ENCODE measurements around the gene CEP72.
A peak's percentile ranks its signal among the peaks of the same experiment; 100 is the strongest.

Gene CEP72

DNA sequence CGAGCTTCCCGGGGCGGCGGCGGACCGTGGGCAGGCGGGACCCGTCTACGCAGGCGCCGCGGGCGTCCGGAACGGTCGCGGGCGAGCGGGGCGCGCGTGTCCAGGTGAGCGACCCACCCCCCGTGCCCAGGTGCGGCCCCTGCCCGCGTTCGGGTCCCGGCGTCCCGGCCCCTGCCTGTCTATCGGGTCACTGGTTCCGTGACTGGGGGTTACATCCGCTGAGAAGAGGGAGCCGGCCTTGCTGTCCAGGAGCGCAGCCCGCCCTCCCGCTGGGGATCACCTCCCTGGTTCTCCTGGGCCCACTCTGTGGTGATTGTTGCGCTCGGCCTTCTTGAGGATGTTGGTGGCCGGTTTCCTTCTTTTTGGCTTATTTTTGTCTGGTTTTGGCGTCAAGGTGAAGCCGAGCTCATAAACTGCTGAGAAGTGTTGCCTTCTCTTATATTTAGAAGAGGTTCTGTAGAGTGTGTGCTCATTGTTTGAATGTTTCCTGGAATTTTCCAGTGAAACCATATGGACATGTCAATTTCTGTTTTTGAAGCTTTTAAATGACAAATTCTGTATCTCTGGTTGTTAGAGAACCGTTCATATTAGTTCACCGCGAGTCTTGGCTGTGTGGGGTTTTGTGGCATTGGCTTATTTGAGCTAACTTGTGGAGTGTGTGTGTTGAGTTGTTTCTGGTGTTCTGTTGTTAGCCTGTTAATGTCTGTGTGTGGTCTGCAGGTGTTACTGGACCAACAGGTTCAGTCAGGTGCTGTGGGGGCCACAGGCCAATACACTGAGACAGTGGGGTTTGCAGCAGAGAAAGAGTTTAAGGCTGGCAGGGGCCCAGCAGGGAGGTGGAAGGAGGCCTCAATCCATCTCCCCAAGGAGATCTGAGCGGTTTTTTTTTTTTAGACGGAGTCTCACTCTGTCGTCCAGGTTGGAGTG lies 621 bp downstream of the CEP72 start:
- TF ChIP-seq, protein P1, sequence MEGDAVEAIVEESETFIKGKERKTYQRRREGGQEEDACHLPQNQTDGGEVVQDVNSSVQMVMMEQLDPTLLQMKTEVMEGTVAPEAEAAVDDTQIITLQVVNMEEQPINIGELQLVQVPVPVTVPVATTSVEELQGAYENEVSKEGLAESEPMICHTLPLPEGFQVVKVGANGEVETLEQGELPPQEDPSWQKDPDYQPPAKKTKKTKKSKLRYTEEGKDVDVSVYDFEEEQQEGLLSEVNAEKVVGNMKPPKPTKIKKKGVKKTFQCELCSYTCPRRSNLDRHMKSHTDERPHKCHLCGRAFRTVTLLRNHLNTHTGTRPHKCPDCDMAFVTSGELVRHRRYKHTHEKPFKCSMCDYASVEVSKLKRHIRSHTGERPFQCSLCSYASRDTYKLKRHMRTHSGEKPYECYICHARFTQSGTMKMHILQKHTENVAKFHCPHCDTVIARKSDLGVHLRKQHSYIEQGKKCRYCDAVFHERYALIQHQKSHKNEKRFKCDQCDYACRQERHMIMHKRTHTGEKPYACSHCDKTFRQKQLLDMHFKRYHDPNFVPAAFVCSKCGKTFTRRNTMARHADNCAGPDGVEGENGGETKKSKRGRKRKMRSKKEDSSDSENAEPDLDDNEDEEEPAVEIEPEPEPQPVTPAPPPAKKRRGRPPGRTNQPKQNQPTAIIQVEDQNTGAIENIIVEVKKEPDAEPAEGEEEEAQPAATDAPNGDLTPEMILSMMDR (IDR thresholded peaks at IDR 0.05; ENCODE audit: low read length), result no peak
- no peak for TF ChIP-seq EZH2 (IDR thresholded peaks at IDR 0.05; ENCODE audit: borderline replicate concordance, low read length)
- Histone ChIP-seq H4K20me1 (ENCODE audit: insufficient read depth, low read length) (no peaks in the 10 kb centered on the region), H3K27me3 (ENCODE audit: insufficient read depth, low read length) (no peaks in the 10 kb centered on the region), H3K9me3 (ENCODE audit: low read length) (peaks cover 7% of the 10 kb centered on the region; the same call in 1 of the 2 replicates), H3K79me2 (ENCODE audit: insufficient read depth, low read length) (peaks cover 41% of the 10 kb centered on the region), H3K9me2 (ENCODE audit: low read depth, low read length) (no peaks in the 10 kb centered on the region), H3K4me3 (ENCODE audit: low read depth, low read length, poor library complexity, severe bottlenecking) (peak overlapping the region; percentile 81), H3K9ac (ENCODE audit: low read length) (peak overlapping the region; percentile 79), H3K4me2 (ENCODE audit: low read length) (peak overlapping the region; percentile 84), H3K36me3 (ENCODE audit: insufficient read depth, low read length) (peaks cover 32% of the 10 kb centered on the region), H2AFZ (ENCODE audit: low read length) (no peak overlapping the region), H3K27ac (ENCODE audit: low read depth, low read length, poor library complexity, severe bottlenecking) (no peak overlapping the region), H3K4me1 (ENCODE audit: insufficient read depth, low read length, severe bottlenecking) (peaks cover 18% of the 10 kb centered on the region), H3F3A (ENCODE audit: insufficient read depth, low read length) (no peaks in the 10 kb centered on the region)

DNA sequence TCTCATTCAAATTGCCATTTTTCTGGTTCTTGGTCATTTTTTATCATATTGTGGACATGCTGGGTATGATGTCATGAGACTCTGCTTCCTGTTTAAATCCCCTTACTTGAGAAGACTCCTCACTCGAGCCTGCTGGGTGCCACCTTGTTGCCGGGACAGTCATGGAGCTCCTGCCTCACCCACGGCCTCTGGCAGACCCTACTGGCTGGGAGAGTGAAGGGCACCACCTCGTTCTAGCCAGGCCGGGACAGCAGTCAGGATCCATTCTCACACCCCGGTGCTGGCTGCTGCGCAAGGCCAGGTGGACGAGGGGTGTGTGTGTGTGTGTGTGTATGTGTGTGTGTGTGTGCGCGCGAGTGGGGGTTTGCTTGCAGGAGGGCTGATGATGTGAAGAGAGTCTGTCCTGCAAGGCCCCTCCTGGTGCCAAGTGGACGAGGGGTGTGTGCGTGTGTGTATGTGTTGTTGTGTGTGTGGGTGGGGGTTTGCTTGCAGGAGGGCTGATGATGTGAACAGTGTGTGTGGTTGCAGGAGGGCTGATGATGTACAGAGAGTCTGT lies 4.4 kb downstream of the CEP72 start:
- peaks cover 12% of the 10 kb centered on the region for H3K4me1 ChIP-seq (ENCODE audit: insufficient read depth, low read length, severe bottlenecking)

DNA sequence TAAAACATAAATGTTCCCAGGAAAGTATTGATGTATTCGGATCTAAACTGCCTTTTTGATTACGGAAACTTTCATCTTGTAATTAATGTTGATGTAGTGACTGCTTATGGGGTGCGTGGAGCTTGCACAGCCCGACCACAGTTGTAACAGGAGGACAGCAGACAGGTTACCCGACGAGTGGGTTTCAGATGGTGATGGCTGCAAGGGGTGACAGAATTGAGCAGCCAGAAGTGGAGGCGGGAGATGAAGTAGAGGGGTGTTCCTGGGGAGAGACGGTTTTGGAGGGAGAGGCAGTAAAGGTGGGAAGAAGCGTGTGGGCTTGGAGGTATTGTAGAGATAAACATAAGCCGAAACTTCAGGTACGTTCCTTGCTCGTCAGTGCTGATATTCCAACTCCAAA lies 5.8 kb downstream of the CEP72 start:
- no peak overlapping the region for H3K27ac ChIP-seq (ENCODE audit: low read depth, low read length, poor library complexity, severe bottlenecking)
- TF ChIP-seq, protein P1 (IDR thresholded peaks at IDR 0.05; ENCODE audit: low read length), result no peak
- no peak for TF ChIP-seq EZH2 (IDR thresholded peaks at IDR 0.05; ENCODE audit: borderline replicate concordance, low read length)
- H3K4me3 ChIP-seq (ENCODE audit: low read depth, low read length, poor library complexity, severe bottlenecking), result no peak overlapping the region
- no peaks in the 10 kb centered on the region for H3K27me3 ChIP-seq (ENCODE audit: insufficient read depth, low read length)
- peaks cover 37% of the 10 kb centered on the region for H3K79me2 ChIP-seq (ENCODE audit: insufficient read depth, low read length)
- peaks cover 7% of the 10 kb centered on the region; the same call in 1 of the 2 replicates for H3K9me3 ChIP-seq (ENCODE audit: low read length)
- peaks cover 9% of the 10 kb centered on the region for H3K4me1 ChIP-seq (ENCODE audit: insufficient read depth, low read length, severe bottlenecking)
- H3K36me3 ChIP-seq (ENCODE audit: insufficient read depth, low read length), result peaks cover 75% of the 10 kb centered on the region
- no peaks in the 10 kb centered on the region for H3F3A ChIP-seq (ENCODE audit: insufficient read depth, low read length)
- H4K20me1 ChIP-seq (ENCODE audit: insufficient read depth, low read length), result no peaks in the 10 kb centered on the region
- H3K9ac ChIP-seq (ENCODE audit: low read length), result no peak overlapping the region
- H2AFZ ChIP-seq (ENCODE audit: low read length), result no peak overlapping the region
- H3K4me2 ChIP-seq (ENCODE audit: low read length), result no peak overlapping the region
- H3K9me2 ChIP-seq (ENCODE audit: low read depth, low read length), result no peaks in the 10 kb centered on the region

More for the DNA sequence above, 4.4 kb downstream of the CEP72 start:
- no peak for TF ChIP-seq EZH2 (IDR thresholded peaks at IDR 0.05; ENCODE audit: borderline replicate concordance, low read length)
- TF ChIP-seq, protein P1 (IDR thresholded peaks at IDR 0.05; ENCODE audit: low read length), result no peak
- H3K9ac ChIP-seq (ENCODE audit: low read length), result no peak overlapping the region
- H3K4me2 ChIP-seq (ENCODE audit: low read length), result no peak overlapping the region
- no peaks in the 10 kb centered on the region for H4K20me1 ChIP-seq (ENCODE audit: insufficient read depth, low read length)
- no peak overlapping the region for H3K27ac ChIP-seq (ENCODE audit: low read depth, low read length, poor library complexity, severe bottlenecking)
- H3K36me3 ChIP-seq (ENCODE audit: insufficient read depth, low read length), result peaks cover 68% of the 10 kb centered on the region
- H3K4me3 ChIP-seq (ENCODE audit: low read depth, low read length, poor library complexity, severe bottlenecking), result no peak overlapping the region
- H3K79me2 ChIP-seq (ENCODE audit: insufficient read depth, low read length), result peaks cover 41% of the 10 kb centered on the region
- no peaks in the 10 kb centered on the region for H3K27me3 ChIP-seq (ENCODE audit: insufficient read depth, low read length)
- H3K9me2 ChIP-seq (ENCODE audit: low read depth, low read length), result no peaks in the 10 kb centered on the region
- no peaks in the 10 kb centered on the region for H3F3A ChIP-seq (ENCODE audit: insufficient read depth, low read length)
- peaks cover 7% of the 10 kb centered on the region; the same call in 1 of the 2 replicates for H3K9me3 ChIP-seq (ENCODE audit: low read length)
- no peak overlapping the region for H2AFZ ChIP-seq (ENCODE audit: low read length)
